Urothelium cell line (cell line): ENCODE results near the gene ERFL.

Experiments
- DNase-seq: peaks from one replicate; pipeline ENCODE4 v3.0.0; 2011; ENCODE audit warnings: low spot score, mixed read lengths
- FAIRE-seq: peaks from 2 replicates; lab custom pipeline; 2011; peaks lifted over from hg19 to GRCh38; lab: Jason Lieb, UNC

Gene ERFL

DNA sequence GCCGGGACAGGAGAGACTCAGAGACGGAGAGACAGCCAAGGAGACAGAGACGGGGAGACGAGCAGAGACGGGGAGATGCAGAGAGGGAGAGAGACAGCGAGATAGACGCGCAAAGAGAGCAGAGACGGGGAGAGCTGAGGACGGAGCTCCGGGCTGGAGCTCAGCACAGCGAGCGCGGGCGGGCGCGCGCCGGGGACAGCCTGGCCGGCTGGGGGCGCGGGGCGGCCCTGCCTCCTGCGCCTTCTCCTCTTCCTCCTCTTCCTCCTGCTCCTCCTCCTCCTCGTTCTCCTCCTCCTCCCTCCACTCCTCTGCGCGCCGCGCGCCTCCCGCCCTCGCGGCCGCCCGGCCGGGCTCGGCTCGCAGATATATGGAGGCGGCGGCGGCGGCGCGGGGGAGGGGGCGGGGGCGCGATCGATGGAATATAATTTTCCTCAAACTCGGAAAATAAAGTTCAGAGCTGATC lies at the start of gene ERFL:
TSS of gene ERFL (minus strand) at position 229 of the 463 bp plus-strand sequence. CDS start 15,530 bp downstream, outside the sequence.
- peak; percentile 79 for FAIRE-seq

DNA sequence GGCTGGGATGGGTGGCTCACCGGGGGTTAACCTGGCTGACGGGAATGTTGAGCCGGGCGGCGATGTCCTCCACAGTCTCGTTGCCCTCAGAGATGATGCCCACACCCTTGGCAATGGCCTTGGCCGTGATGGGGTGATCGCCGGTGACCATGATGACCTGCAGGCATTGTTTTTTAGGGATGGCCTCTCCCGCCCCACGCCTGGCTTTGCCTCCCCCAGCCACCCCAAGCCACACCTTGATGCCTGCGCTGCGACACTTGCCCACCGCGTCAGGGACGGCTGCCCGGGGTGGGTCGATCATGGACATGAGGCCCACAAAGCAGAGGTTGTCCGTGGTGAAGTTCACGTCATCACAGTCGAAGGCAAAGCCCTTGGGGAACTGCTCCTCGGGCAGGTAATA lies 49.7 kb upstream of the ERFL start:
- no peak for DNase-seq
- no peak for FAIRE-seq

More for the DNA sequence above, at the start of gene ERFL:
- DNase-seq = peak; percentile 87

DNA sequence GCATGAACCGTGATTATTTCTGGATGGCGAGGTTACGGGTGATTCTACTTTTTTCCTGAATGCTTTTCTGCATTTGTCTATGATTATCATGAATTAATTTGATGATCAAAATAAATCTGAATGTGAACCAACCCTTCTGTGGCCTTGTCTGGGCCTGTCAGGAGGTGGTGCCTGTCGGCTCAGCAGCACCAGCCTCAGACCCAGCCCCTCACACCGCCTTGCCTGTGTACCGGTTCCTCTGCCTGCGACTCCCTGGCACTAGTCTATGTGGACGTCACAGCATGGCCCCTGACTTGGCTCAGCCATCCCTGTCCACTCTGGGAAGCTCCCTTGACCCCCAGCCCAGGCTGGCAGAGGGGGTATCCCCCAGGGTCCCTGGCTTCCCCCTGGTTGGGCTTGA lies 46.4 kb upstream of the ERFL start:
- no peak for FAIRE-seq
- DNase-seq = no peak

DNA sequence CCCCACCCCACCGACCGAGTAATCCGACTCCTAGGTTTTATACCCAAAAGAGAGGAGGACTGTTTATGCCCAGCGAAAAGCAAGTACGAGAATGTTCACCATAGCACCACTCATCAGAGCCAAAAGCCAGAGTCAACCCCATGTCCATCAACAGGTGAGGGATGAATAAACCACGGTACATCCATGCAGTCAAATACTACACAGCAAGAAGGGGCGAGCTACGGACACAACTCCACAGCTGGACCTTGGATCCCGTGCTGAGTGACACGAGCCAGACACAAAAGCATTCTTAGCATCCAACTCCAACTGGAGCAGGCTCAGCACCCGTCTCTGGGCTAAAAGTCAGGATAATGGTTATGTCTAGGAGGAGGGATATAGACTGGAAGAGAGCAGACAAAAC lies 43.1 kb upstream of the ERFL start:
- DNase-seq (no peak), FAIRE-seq (no peak)

DNA sequence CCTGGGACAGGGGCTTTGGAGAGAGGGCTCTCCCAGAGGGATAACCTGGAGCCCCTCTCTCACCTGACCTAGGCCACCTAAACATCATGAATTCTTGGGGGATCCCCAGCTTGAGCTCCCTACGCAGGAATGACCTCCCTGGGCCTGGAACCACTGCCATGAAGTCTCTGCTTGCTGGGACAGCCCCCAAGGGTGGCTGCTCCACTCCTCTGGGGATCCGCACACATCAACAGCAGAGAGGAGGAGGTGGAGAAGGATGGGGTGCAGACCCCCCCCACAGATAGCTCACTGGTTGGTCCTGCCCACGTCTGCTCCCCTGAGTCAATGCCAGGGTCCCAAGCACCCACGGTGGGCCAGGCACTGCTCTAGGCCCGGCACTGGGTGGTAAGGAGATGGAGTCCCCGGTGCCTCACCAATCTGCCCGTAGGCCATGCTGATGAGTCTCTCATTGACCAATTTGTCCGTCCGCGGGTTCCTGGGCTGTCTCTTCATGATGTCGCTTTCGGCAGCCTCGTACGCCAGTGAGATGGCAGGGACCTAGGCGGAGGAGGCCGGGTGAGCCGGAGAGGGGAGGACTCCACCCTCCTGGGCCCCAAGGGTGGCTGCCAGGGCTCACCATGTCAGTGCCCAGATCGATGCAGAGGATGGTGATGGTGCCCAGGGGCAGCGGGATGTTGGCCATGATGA lies 41.7 kb upstream of the ERFL start:
- FAIRE-seq (no peak), DNase-seq (no peak)

DNA sequence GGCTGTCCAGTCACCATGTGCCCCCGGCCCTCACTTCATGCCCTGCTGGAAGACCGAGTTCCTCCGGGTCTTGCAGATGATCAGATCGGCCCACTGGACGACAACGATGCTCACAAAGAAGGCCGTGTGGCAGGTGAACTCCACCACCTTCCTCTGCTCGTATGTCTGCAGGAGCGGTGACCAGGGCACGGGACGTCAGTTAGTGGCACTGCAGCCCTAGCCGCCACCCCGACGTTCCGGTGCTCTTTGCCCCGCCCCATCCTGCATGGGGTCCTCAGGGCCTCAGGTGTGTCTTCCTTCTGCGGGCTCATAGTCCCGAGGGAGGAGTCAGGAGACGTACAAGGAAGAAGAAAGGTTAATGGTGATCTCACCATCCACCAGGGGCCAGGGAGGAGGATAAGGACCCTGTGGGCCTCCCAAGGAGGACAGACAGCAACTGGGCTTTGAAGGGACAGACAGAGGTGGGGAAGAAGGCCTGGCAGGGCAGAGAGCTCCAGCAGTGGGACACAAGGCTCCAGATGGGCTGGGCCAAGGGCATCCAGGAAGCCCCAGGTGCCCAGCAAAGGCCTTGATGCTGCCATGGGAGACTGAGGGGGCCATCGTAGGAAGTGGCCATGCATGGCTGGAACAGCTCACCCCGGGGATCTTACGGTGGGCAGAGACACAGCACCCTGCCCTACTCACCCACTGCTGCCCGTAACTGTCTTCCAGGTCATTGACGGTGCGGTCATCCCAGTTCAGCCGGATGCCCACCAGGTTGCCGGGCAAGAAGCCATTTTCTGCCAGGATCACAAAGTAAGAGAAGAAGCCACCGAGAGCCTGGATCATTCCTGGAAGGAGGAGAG lies 40.7 kb upstream of the ERFL start:
- FAIRE-seq = no peak
- DNase-seq = no peak

DNA sequence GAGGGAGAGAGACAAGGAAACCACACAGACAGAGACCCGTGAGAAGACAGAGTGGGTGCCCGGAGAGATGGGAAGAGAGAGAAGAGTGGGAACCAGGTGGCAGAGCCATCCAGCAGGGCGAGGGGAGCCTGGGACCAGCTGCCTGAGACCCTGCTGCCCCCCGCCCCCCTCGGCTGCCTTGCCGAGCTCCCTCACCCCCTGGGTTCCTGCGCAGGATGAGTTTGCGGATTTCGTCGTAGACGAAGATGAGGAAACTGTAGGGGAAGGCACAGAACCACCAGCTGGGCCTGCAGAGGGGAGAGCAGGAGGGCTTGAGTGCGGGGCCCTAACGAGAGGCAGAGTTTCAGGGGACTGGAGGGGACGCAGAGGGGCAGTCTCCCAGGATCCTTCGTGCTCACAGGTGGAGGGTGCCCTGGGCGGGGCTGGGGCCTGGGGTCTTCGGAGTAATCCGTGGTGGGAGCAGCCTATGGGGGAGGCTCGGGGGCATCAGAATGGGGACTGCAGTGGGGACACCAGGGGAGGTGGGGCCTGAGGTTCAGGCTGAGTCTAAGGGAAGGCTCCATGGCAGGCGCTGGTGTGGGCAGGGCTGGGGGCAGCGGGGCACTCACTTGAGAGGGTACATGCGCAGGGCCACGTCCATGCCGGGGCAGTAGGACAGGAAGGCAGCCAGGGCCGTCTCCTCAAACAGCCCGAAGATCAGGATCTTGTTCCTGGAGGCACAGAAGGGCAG lies 39.0 kb upstream of the ERFL start:
- DNase-seq = no peak
- FAIRE-seq = no peak

DNA sequence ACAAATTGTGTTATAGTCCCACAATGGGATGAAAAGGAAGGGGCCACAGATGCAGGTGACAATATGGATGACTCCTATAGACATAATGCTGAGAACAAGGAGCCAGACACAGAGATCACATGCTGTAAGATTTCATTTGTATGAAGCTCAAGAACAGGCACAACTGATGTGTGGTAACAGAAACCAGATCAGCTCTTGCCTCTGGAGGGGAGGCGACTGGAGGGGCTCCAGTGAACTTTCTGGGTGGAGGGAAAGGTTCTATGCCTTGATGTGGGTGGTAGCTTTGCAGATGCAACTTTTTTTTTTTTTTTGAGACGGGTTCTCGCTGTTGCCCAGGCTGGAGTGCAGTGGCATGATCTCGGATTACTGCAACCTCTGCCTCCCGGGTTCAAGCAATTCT lies 36.9 kb upstream of the ERFL start:
- no peak for FAIRE-seq
- DNase-seq = no peak

DNA sequence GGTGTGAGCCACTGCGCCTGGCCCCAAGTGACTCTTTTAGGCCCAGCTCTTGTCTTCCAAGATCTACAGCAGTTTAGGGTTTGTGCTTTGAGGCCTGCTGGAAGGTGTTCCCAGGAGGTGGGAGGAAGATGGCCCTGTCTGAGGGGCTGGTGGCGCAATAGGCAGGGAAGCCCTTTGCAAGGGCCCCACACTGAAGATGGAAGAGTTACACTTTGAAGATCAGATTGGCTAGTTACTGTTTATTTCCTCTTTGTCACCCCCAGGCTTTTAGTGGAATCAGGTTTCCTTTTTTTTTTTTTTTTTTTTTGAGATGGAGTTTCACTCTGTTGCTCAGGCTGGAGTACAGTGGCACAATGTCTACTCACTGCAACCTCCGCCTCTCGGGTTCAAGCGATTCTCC lies 32.7 kb upstream of the ERFL start:
- FAIRE-seq (no peak), DNase-seq (no peak)

DNA sequence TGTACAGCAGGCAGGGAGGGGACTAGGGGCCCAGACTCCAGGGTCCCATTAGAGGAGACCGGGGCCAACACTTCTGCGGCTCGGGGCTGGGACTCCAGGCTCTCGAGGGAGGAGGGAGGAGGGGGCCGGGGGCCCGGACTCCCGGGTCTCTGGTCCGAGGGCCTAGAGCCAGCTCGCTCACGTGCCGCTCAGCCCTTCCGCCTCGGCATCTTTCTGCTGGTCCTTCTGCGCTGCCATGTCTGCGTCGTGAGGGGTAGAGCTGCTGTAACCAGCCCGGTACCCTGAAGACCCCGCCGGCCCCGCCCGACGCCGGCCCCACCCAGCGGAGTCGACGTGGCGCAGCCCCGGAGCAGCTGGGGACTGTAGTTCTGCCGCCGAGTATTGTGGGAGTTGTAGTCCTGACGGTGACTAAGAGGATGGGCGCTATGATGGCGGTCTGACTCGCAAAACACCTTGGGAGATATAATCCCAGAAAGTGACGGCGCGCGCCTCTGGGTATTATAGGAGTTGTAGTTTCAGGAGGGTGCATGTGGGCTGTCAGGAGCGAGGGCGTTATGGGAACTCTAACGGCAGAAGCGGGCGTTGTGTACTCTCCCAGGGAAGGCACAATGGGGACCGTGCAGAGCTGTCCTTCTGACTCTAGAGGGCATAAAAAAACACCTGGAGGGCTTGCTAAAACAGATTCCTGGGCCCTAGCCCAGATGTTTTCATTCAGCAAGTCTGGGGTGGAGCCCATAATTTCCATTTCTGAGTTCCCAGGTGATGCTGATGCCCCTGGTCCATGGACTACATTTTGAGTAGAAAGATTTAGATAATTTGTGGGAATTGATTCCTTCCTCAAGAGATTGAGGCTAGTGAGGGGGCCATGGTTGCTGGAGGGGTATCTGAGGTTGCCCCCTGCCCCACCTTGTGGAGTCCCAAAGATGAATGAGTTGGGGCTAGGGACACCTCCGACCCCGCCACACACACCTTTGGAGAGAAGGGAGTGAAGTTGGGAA lies 31.1 kb upstream of the ERFL start, which contains the start of gene RABAC1:
TSS of gene RABAC1 (minus strand) at position 266 of the 998 bp plus-strand sequence. CDS start at position 237, 29 bp downstream.
- DNase-seq = peak; percentile 96
- FAIRE-seq = peak; percentile 79

DNA sequence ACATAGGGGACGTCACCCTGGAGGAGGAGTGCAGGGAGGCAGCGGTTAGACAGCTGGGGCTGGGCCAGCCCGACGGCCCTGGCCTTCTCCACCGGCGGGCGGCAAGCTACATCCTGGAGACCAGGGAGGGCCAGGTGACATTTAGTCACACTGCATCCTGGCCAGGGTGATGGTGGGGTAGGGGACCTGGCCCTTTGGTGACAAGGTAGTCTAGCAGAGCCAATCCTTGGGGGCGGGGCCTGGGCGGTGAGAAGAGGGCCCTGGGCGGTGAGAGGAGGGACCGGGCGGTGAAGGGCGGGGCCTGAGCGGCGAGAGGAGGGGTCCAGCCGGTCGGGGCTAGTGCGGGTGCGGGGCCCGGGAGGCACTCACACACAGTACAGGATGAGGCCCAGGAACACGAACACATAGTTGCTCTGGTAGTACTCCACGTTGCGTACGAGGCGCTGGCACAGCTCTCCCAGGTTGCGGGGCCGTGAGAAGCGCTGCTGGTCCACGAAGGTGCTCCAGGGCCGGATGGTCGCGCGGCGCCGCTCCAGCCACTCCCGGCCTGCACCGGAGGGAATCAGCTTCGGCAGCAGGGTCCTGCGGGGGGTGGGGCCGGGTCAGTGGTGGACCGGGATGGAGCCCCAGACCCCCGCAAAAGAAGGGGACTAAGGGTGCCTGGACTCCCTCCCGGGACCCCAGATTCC lies 30.3 kb upstream of the ERFL start:
- FAIRE-seq (no peak), DNase-seq (peak; percentile 88)

DNA sequence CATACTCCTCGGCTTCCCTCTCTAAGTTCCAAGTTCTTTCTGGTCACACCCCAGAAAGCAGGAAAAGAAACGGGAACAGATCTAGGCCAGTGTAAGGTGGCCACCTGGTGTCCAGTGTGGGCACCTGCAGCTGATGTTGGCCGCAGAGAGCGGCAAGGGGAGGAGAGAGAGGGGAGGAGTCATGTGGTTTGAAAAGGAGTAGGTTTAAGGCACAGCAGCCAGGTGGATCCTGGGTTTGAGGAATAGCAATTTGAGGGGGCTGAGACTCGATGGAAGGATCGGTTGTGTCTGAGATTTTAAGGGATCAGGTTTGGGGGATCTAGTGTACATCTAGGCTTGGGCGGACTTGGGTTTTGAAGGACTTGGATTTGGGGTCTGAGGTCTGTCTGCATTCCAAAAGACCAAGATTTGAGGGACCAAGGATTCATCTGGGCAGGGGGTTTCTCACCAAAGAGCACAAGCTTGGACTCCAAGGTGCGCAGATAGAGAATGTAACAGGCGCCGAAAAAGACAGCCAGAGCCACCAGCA lies 29.7 kb upstream of the ERFL start:
- FAIRE-seq (peak; percentile 82), DNase-seq (peak; percentile 92)

DNA sequence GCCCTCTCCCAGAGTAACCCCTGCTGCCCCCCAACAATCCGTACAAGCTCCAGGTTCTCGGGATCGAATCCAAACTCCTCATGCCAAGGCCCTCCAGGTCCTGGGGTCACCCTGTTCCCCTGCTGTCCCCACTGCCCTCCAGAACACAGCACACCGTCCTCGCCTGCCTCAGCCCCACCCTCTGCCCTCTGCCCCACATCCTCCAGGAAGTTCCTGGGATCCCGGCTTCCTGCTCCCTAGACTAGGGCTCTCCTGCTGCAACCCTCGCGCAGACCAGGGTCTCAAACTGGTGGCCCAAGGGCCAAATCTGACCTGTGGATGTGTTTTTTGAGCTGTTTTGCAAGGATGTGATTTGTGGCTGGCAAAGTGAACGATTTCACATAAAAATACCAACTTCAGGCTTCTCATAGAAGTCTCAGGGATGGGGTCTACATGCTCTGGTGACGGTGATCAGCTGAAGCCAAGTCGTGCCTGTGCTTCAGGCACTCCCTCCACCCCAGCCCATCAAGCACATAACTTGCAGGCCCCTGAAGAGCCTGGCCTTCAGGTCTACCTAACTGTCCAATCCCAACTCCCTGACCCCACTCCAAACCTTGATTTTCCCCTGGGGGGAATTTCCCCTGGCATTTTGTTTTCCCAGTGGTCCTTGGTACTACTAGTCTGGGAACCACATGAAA lies 29.1 kb upstream of the ERFL start:
- no peak for FAIRE-seq

DNA sequence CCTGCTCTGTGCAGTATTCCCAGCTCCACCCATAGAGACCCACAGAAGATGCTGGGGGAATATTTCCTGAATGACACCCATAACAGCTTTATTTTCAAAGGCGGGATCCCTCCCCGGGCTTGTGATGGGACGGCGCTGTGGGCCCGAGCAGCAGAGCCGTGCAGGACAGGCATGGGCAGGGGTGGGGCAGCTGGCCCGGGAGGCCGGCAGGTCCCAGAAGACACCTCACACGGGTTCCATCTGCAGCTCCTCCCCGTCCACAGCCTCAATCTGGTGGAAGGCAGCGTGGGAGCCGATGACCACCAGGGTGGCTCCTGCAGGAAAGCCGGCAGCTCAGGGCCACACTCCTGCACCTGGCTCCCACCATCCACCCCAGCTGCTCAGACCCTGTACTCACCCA lies 28.4 kb upstream of the ERFL start:
- no peak for DNase-seq
- no peak for FAIRE-seq

More for the DNA sequence above, 29.1 kb upstream of the ERFL start:
- no peak for DNase-seq

DNA sequence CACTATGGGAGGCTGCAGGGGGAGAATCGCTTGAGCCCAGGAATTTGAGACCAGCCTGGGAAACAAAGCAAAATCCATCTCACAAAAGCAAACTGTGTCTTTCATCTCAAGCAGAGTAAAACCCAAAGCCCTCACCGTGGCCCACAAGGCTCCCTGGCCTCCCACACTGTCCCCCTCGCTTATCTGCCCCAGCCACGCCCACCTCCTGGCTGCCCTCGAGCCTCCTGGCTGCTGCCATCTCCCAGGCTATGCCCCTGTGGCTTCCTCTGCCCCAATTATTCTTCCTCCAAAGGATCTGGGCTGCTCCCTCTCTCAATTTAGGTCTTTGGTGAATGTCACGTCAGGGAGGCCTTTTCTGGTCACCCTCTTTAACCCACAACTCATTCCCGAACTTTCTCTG lies 27.3 kb upstream of the ERFL start:
- no peak for FAIRE-seq
- no peak for DNase-seq

DNA sequence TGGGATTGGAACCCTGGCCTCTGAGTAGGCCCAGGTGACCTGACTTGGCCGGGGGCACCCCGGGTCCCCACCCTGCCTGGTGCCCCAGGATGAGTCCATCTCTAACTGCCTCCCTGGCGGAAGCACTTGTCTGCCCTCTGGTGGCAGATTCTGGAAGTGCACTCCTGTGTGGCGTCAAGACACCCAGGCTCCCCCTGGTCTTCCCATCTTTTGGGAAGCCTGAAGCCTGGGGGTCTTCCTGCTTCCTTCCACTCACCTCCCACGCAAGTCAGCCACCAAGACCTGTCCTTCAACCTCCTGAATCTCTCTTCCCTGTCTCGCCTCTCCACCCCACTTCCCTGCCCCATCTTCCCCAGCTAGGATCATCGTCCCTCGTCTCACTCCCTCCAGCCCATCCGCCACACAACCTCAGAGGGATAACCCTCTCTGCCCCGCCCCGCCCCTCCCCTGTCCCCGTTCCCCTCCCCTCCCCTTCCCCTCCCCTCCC lies 23.5 kb upstream of the ERFL start:
- DNase-seq = peak; percentile 83
- no peak for FAIRE-seq

DNA sequence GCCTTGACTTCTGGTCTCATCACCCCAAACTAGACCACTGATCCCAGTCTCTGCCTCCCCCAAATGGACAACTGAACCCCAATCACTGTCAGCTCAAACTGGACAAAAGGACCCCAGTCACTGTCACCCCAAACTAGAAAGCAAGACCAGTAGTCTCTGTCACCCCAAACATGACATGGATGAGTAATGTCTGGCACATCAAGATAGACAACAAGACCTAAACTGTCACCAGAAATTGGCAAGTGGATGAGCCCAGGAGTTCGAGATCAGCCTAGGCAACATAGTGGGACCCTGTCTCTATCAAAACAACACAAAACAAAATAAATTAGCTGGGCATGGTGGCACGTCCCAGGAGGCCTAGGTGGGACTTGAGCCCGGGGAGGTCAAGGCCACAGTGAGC lies 18.8 kb upstream of the ERFL start:
- no peak for FAIRE-seq

DNA sequence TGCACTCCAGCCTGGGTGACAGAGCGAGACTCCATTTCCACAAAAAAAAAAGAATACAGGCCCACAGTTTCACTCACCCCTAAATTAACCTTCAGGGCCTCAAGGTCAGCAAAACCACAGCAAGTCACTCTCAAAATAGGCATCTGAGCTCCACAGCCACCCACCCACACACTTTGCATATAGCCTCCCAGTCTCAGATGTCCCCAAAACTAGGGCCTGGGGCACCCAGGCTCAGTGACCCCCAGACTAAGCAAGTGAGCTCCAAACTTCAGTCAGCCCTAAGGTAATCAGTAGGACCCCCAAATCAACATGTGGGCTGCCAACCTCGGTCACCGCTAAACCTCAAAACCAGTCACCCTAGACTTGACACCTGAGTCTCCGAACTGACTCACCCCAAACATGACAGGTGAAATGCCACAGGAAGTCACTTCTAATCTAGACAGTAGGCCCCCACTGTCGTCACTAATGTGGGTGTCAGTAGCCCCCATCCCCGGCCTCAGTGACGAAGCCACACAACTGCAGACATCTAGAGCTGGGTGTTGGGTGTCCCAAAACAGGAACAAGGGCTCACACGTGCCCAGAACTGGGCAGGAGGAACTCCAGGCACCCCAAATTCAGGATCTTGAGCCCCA lies 17.0 kb upstream of the ERFL start:
- no peak for FAIRE-seq
- DNase-seq = no peak

More for the DNA sequence above, 18.8 kb upstream of the ERFL start:
- DNase-seq = no peak
